Ishikawa (cell line): ENCODE data around the gene MIB1.

ENCODE experiments used
- TEAD4 ChIP-seq: IDR thresholded peaks from 2 replicates; pipeline ENCODE4 v1.6.1; 2012
- YY1 ChIP-seq: IDR thresholded peaks from 2 replicates; pipeline ENCODE4 v1.6.1; 2012; ENCODE audit warnings: low read depth

DNA sequence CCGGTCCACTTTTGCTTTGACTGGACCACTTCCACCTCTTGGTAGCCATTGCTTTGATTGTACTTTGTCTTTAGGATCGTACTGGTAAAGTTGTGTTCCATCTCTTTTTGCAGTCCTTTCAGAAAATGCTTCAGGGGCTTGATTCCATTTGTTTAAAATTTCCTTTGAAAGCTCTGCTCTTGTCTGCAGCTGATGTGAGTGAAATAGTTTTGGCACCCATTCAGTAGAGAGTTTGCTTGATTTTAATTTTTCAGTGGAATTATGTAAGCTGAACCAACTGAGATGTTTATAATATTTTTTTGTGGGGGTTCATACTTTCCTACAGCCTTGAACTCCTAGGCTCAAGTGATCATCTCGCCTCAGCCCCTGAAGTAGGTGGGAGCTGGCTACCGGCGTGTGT is 7.6 kb upstream of the MIB1 start:
- no peak for TF ChIP-seq TEAD4
- no peak for TF ChIP-seq YY1
